Liver (tissue), 9 donors: Measurements from ENCODE around the gene SBF2. TPM values are rescaled to one million over a fixed set of nuclear protein-coding genes. Genes with fewer than 3 reads are reported as not detected.

Experiments used
- DNase-seq: peaks from one replicate; pipeline ENCODE4 v3.0.0-alpha.2; 2017; ENCODE audit warnings: low spot score
- H3K27ac ChIP-seq, 2 donors: one replicate each; pipeline ENCODE4 v1.7.0; 2013; ENCODE audit warnings: inconsistent platforms in 2 of 2, low read length in 2 of 2, control low read depth in 1 of 2, low read depth in 1 of 2, mild to moderate bottlenecking in 1 of 2
- H3K27me3 ChIP-seq, 4 donors: one replicate each; pipeline versions ENCODE4 v1.6.1 to v1.7.0; 2013; ENCODE audit warnings: low read length in 3 of 4, inconsistent platforms in 1 of 4, mild to moderate bottlenecking in 1 of 4, moderate library complexity in 1 of 4; ENCODE audit not compliant: control insufficient read depth in 4 of 4, insufficient read depth in 4 of 4
- H3K36me3 ChIP-seq, 4 donors: one replicate each; pipeline versions ENCODE4 v1.6.1 to v1.7.0; 2013; ENCODE audit warnings: low read length in 3 of 4, mild to moderate bottlenecking in 3 of 4, low read depth in 1 of 4, moderate library complexity in 1 of 4; ENCODE audit not compliant: control insufficient read depth in 4 of 4, insufficient read depth in 3 of 4
- H3K4me1 ChIP-seq, 4 donors: one replicate each; pipeline versions ENCODE4 v1.6.1 to v1.7.0; 2013; ENCODE audit warnings: low read length in 3 of 4, mild to moderate bottlenecking in 3 of 4, moderate library complexity in 1 of 4; ENCODE audit not compliant: control insufficient read depth in 4 of 4, insufficient read depth in 4 of 4
- H3K4me3 ChIP-seq, 3 donors: one replicate each; pipeline versions ENCODE4 v1.6.1 to v1.7.0; 2013; ENCODE audit warnings: low read length in 3 of 3, control low read depth in 1 of 3, low read depth in 1 of 3, mild to moderate bottlenecking in 1 of 3
- H3K9ac ChIP-seq, 2 donors: one replicate each; pipeline ENCODE4 v1.7.0; 2013; ENCODE audit warnings: low read length in 2 of 2, mild to moderate bottlenecking in 2 of 2, moderate library complexity in 2 of 2, control low read depth in 1 of 2, low read depth in 1 of 2
- H3K9me3 ChIP-seq, 4 donors: one replicate each; pipeline versions ENCODE4 v1.6.1 to v1.7.0; 2013; ENCODE audit warnings: low read length in 3 of 4; ENCODE audit not compliant: control insufficient read depth in 4 of 4
- EGR1 ChIP-seq, 2 donors: IDR thresholded peaks; 2 replicates each; pipeline ENCODE4 v1.6.1; 2016 to 2018; ENCODE audit warnings: antibody characterized with exemption in 2 of 2, low read depth in 2 of 2
- FOXA1 ChIP-seq: IDR thresholded peaks from 2 replicates; pipeline ENCODE4 v1.6.1; 2016; ENCODE audit warnings: antibody characterized with exemption
- FOXA2 ChIP-seq: IDR thresholded peaks from 2 replicates; pipeline ENCODE4 v1.6.1; 2016; ENCODE audit warnings: antibody characterized with exemption
- GABPA ChIP-seq, 2 donors: IDR thresholded peaks in 1 of 2; conservative IDR thresholded peaks in 1 of 2; 2 replicates each; pipeline ENCODE4 v1.6.1; 2016; ENCODE audit warnings: antibody characterized with exemption in 2 of 2, mild to moderate bottlenecking in 1 of 2, moderate library complexity in 1 of 2
- HNF4A ChIP-seq, 2 donors: conservative IDR thresholded peaks; 2 replicates each; pipeline ENCODE4 v1.6.1; 2016; ENCODE audit warnings: antibody characterized with exemption in 2 of 2, mild to moderate bottlenecking in 2 of 2
- HNF4G ChIP-seq: IDR thresholded peaks from 2 replicates; pipeline ENCODE4 v1.6.1; 2016; ENCODE audit warnings: antibody characterized with exemption
- JUND ChIP-seq, 2 donors: IDR thresholded peaks; 2 replicates each; pipeline ENCODE4 v1.6.1; 2016; ENCODE audit warnings: antibody characterized with exemption in 2 of 2
- MAX ChIP-seq: IDR thresholded peaks from 2 replicates; pipeline ENCODE4 v1.6.1; 2016; ENCODE audit warnings: antibody characterized with exemption
- NR2F2 ChIP-seq: IDR thresholded peaks from 2 replicates; pipeline ENCODE4 v1.6.1; 2016; ENCODE audit warnings: antibody characterized with exemption
- RAD21 ChIP-seq, 2 donors: IDR thresholded peaks; 2 replicates each; pipeline ENCODE4 v1.6.1; 2016; ENCODE audit warnings: antibody characterized with exemption in 2 of 2, mild to moderate bottlenecking in 2 of 2
- REST ChIP-seq: IDR thresholded peaks from 2 replicates; pipeline ENCODE4 v1.6.1; 2016; ENCODE audit warnings: antibody characterized with exemption, mild to moderate bottlenecking
- RXRA ChIP-seq, 2 donors: IDR thresholded peaks; 2 replicates each; pipeline ENCODE4 v1.6.1; 2017 to 2018; ENCODE audit warnings: antibody characterized with exemption in 2 of 2, mild to moderate bottlenecking in 1 of 2
- SP1 ChIP-seq: IDR thresholded peaks from 2 replicates; pipeline ENCODE4 v1.6.1; 2018; ENCODE audit warnings: antibody characterized with exemption, mild to moderate bottlenecking
- TAF1 ChIP-seq: conservative IDR thresholded peaks from 2 replicates; pipeline ENCODE4 v1.6.1; 2016; ENCODE audit warnings: antibody characterized with exemption, mild to moderate bottlenecking
- YY1 ChIP-seq: IDR thresholded peaks from 2 replicates; pipeline ENCODE4 v1.6.1; 2016; ENCODE audit warnings: antibody characterized with exemption, mild to moderate bottlenecking
- polyA plus RNA-seq, 2 donors: library from polyadenylated mRNA; stranded (reverse) in 1 of 2; unstranded in 1 of 2; fragments of 200-250 nt in 1 of 2; fragments of >200 nt in 1 of 2; fragmentation: Nextera tagmentation in 1 of 2; extraction: Ambion mirVana in 1 of 2; gene quantifications; one replicate each; pipeline versions ENCODE4 v1.2.1 to v1.2.3, GENCODE V29; 2013 to 2015
- total RNA-seq, 2 donors: library from RNA; depleted of rRNA; stranded (reverse); fragments of >200 nt; gene quantifications; one replicate each; pipeline ENCODE4 v1.2.3, GENCODE V29; 2014
- TF ChIP-seq, protein P1 (sequence below): IDR thresholded peaks from 2 replicates; pipeline ENCODE4 v1.6.1; 2016; ENCODE audit warnings: antibody characterized with exemption
- TF ChIP-seq, protein P2 (sequence below): IDR thresholded peaks from 2 replicates; pipeline ENCODE4 v1.6.1; 2016; ENCODE audit warnings: antibody characterized with exemption
- TF ChIP-seq, protein P3 (sequence below): fragments of 150-350 bp; IDR thresholded peaks from 2 replicates; pipeline ENCODE4 v1.5.1; 2017; ENCODE audit warnings: improper control_type of control experiment, low read depth, low read length; ENCODE audit not compliant: missing input control
- donor health status: healthy.
- donor health status: healthy.
- donor health status: healthy.
- donor health status: healthy.
- donor health status: healthy.

The SBF2 gene
- total and polyA plus RNA-seq, 4 donors: 7.5 to 31.3 (median 14.7) TPM

GRCh38 chr11:9814108-9814507 is 479.9 kb downstream of the SBF2 start:
- H3K9ac ChIP-seq: no peak overlapping the region
- no peaks in the 10 kb centered on the region for H3K9me3 ChIP-seq
- H3K27me3 ChIP-seq: no peaks in the 10 kb centered on the region
- peaks cover 0 to 11% (median 8%) of the 10 kb centered on the region in 4 donors for H3K36me3 ChIP-seq
- TF ChIP-seq, protein P1, sequence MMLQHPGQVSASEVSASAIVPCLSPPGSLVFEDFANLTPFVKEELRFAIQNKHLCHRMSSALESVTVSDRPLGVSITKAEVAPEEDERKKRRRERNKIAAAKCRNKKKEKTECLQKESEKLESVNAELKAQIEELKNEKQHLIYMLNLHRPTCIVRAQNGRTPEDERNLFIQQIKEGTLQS: no peak
- TF ChIP-seq JUND (IDR thresholded peaks at IDR 0.05) (no peak), SP1 (no peak), YY1 (no peak), GABPA (IDR thresholded peaks at IDR 0.05 in 1 of 2, conservative IDR thresholded peaks at IDR 0.05 in 1 of 2) (no peak), FOXA2 (no peak), MAX (no peak), RXRA (IDR thresholded peaks at IDR 0.05) (no peak), REST (no peak), TAF1 (no peak), EGR1 (IDR thresholded peaks at IDR 0.05; ENCODE audit: low read depth in 2 of 2) (no peak), RAD21 (IDR thresholded peaks at IDR 0.05) (no peak), FOXA1 (no peak), HNF4A (conservative IDR thresholded peaks at IDR 0.05) (no peak), NR2F2 (no peak), HNF4G (no peak)
- TF ChIP-seq, protein P2, sequence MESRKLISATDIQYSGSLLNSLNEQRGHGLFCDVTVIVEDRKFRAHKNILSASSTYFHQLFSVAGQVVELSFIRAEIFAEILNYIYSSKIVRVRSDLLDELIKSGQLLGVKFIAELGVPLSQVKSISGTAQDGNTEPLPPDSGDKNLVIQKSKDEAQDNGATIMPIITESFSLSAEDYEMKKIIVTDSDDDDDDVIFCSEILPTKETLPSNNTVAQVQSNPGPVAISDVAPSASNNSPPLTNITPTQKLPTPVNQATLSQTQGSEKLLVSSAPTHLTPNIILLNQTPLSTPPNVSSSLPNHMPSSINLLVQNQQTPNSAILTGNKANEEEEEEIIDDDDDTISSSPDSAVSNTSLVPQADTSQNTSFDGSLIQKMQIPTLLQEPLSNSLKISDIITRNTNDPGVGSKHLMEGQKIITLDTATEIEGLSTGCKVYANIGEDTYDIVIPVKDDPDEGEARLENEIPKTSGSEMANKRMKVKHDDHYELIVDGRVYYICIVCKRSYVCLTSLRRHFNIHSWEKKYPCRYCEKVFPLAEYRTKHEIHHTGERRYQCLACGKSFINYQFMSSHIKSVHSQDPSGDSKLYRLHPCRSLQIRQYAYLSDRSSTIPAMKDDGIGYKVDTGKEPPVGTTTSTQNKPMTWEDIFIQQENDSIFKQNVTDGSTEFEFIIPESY: no peak
- TF ChIP-seq, protein P3, sequence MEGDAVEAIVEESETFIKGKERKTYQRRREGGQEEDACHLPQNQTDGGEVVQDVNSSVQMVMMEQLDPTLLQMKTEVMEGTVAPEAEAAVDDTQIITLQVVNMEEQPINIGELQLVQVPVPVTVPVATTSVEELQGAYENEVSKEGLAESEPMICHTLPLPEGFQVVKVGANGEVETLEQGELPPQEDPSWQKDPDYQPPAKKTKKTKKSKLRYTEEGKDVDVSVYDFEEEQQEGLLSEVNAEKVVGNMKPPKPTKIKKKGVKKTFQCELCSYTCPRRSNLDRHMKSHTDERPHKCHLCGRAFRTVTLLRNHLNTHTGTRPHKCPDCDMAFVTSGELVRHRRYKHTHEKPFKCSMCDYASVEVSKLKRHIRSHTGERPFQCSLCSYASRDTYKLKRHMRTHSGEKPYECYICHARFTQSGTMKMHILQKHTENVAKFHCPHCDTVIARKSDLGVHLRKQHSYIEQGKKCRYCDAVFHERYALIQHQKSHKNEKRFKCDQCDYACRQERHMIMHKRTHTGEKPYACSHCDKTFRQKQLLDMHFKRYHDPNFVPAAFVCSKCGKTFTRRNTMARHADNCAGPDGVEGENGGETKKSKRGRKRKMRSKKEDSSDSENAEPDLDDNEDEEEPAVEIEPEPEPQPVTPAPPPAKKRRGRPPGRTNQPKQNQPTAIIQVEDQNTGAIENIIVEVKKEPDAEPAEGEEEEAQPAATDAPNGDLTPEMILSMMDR: no peak
- H3K27ac ChIP-seq: no peak overlapping the region
- no peak for DNase-seq
- H3K4me3 ChIP-seq: no peak overlapping the region
- no peaks in the 10 kb centered on the region for H3K4me1 ChIP-seq
